Common myeloid progenitor, CD34-positive (primary cell): ENCODE data around the gene ITGAD.

Experiments
- CTCF ChIA-PET: fragments of 350-600 bp; sonication (Branson Sonifier 250); formaldehyde crosslinking; loops from one replicate; lab custom pipeline; 2021; ENCODE audit warnings: antibody characterized with exemption; lab: Charles Lee
- POLR2A ChIA-PET: fragments of 350-600 bp; sonication (Branson Sonifier 250); formaldehyde crosslinking; loops from one replicate; lab custom pipeline; 2021; ENCODE audit warnings: antibody characterized with exemption; lab: Charles Lee
- DNase-seq, 3 donors: peaks; one replicate each; pipeline versions ENCODE4 v3.0.0 to v3.0.0-alpha.2; 2013
- H3K27ac ChIP-seq, 2 experiments: 1 replicate in 1 of 2; 2 replicates in 1 of 2; pipeline ENCODE4 v1.7.0; 2013; ENCODE audit warnings: inconsistent platforms in 2 of 2, low read length in 2 of 2, mild to moderate bottlenecking in 2 of 2, low read depth in 1 of 2, moderate library complexity in 1 of 2; ENCODE audit not compliant: severe bottlenecking in 2 of 2, insufficient read depth in 1 of 2, poor library complexity in 1 of 2
- H3K27me3 ChIP-seq, 5 experiments: replicated peaks in 2 of 5; 1 replicate in 3 of 5; 2 replicates in 2 of 5; pipeline versions ENCODE4 v1.6.1 to v1.7.0; 2013; ENCODE audit warnings: low read length in 4 of 5, mild to moderate bottlenecking in 2 of 5, moderate library complexity in 2 of 5, inconsistent platforms in 1 of 5; ENCODE audit not compliant: insufficient read depth in 5 of 5, control insufficient read depth in 4 of 5
- H3K36me3 ChIP-seq, 4 experiments: 1 replicate in 2 of 4; 2 replicates in 2 of 4; pipeline versions ENCODE4 v1.6.1 to v1.7.0; 2013; ENCODE audit warnings: low read length in 3 of 4, control low read depth in 1 of 4, mild to moderate bottlenecking in 1 of 4; ENCODE audit not compliant: control insufficient read depth in 4 of 4, insufficient read depth in 4 of 4
- H3K4me1 ChIP-seq, 4 experiments: 1 replicate in 3 of 4; 2 replicates in 1 of 4; pipeline versions ENCODE4 v1.6.1 to v1.7.1; 2013; ENCODE audit warnings: low read length in 3 of 4, mild to moderate bottlenecking in 3 of 4, control low read depth in 1 of 4, inconsistent platforms in 1 of 4, moderate library complexity in 1 of 4; ENCODE audit not compliant: control insufficient read depth in 4 of 4, insufficient read depth in 4 of 4; ENCODE audit errors: control extremely low read depth in 1 of 4
- H3K4me3 ChIP-seq, 7 experiments: 1 replicate in 4 of 7; 2 replicates in 3 of 7; pipeline versions ENCODE4 v1.5.1 to v1.7.0; 2013; ENCODE audit warnings: mild to moderate bottlenecking in 7 of 7, low read length in 6 of 7, moderate library complexity in 6 of 7, inconsistent platforms in 2 of 7, low read depth in 2 of 7, control low read depth in 1 of 7; ENCODE audit not compliant: insufficient read depth in 4 of 7, control insufficient read depth in 1 of 7; ENCODE audit errors: extremely low read depth in 1 of 7
- H3K9me3 ChIP-seq, 5 experiments: 1 replicate in 4 of 5; 2 replicates in 1 of 5; pipeline versions ENCODE4 v1.6.1 to v1.7.1; 2013; ENCODE audit warnings: low read length in 4 of 5, mild to moderate bottlenecking in 2 of 5, inconsistent platforms in 1 of 5, low read depth in 1 of 5, moderate library complexity in 1 of 5; ENCODE audit not compliant: control insufficient read depth in 4 of 5, insufficient read depth in 2 of 5; ENCODE audit errors: control extremely low read depth in 1 of 5
- WGBS: methylation state at CpG from one replicate; pipeline ENCODE4 v1.1.5; 2013; ENCODE audit not compliant: insufficient coverage; 5-methylcytosine and 5-hydroxymethylcytosine counted together

Gene ITGAD

GRCh38 chr16:31458073-31458843 lies 65.1 kb downstream of the ITGAD start:
- under 1% methylated on average over 40 of the region's 42 CpGs for WGBS
- CTCF ChIA-PET = interaction anchor here (0.6 to 5.7 kb wide), 13 partner anchors 9 to 411 kb away, joined by 3 to 36 read pairs (median 5); partner anchors contain the start of genes SLC5A2, TGFB1I1 and ZNF843
- peak; percentile 61 to 94 (median 92) for DNase-seq
- Histone ChIP-seq H3K36me3 (peaks cover 2 to 31% (median 18%) of the 10 kb centered on the region in 4 experiments), H3K9me3 (no peaks in the 10 kb centered on the region), H3K4me1 (peaks cover 2 to 67% (median 56%) of the 10 kb centered on the region in 4 experiments), H3K4me3 (peak overlapping the region; percentile 66 to 90 (median 86)), H3K27me3 (no peaks in the 10 kb centered on the region), H3K27ac (peak overlapping the region; percentile 97 to 98)
- POLR2A ChIA-PET = interaction anchor here (0.5 to 2.5 kb wide), 13 partner anchors 8 to 501 kb away, joined by 3 to 7 read pairs (median 4); partner anchors contain the start of genes FUS, RUSF1, SETD1A and ZNF267

DNA sequence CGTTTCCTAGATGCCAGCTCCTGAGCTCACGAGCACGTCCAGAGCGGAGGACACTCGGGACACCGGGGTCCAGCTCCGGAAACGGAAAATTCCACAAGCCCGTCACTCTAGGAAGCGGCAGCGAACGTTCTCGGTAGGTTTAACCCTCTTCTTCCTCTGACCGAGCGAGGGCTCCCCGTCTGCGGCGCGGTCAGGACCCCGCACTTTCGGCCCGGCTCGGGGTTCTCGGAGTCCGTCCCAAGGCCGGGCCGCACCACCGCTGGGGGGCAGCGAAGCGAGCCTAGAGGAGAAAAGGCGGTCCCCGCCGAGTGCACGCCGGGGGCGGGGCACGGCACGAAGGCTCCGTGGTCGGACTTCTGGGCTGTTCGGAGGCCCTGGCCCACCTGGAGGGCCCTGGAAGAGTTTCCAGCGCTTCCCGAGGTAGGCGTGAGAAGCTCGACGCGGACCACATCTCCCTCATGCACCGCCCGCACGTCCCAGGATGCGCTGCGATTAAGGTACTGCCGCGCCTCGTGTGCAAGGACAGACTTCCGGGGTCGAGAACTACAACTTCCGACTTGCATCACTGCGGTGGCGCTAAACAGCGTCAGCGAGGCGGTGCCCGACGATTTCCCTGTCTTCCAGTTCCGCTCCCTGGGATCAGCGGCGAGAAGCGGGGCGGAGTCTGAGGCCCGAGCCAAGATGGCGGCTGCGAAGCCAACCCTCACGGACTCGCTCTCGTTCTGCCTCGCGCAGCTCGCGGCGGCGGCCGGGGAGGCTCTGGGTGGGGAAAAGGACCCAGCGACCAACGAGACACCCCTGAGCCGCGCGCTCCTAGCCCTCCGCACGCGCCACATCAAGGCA lies 65.9 kb downstream of the ITGAD start, which contains the start of gene ARMC5:
Gene ARMC5 (plus strand): TSS at position 658 of the 843 bp plus-strand sequence. CDS start 24 bp downstream, at position 682.
- Histone ChIP-seq H3K4me3 (peak within 1 kb of the TSS; percentile 66 to 90 (median 86)), H3K9me3 (no peaks in the 10 kb centered on the region), H3K27ac (peak within 1 kb of the TSS; percentile 97 to 98), H3K36me3 (peaks cover 2 to 37% (median 26%) of the 10 kb centered on the region in 4 experiments), H3K27me3 (no peaks in the 10 kb centered on the region), H3K4me1 (peaks cover 2 to 59% (median 50%) of the 10 kb centered on the region in 4 experiments)
- ChIA-PET CTCF (interaction anchor here (0.6 to 5.7 kb wide), 11 partner anchors 9 to 410 kb away, joined by 4 to 36 read pairs (median 10); partner anchors contain the start of genes SLC5A2 and ZNF843), POLR2A (interaction anchor here (0.6 to 2.5 kb wide), 10 partner anchors 16 to 501 kb away, joined by 3 to 7 read pairs (median 4); partner anchors contain the start of genes HSD3B7, RUSF1, SETD1A and ZNF843)
- peak; percentile 98 to 99 (median 99) for DNase-seq
- WGBS = 0% methylated on average over 89 of the region's 91 CpGs

GRCh38 chr16:31459687-31460581 lies 66.8 kb downstream of the ITGAD start:
- peak overlapping the region; percentile 66 to 90 (median 86) for H3K4me3 ChIP-seq
- no peaks in the 10 kb centered on the region for H3K9me3 ChIP-seq
- WGBS = 6% methylated on average over 39 of the region's 61 CpGs
- peak; percentile 98 to 99 (median 99) for DNase-seq
- H3K4me1 ChIP-seq = peaks cover 2 to 53% (median 48%) of the 10 kb centered on the region in 4 experiments
- peaks cover 5 to 46% (median 32%) of the 10 kb centered on the region in 4 experiments for H3K36me3 ChIP-seq
- POLR2A ChIA-PET = interaction anchor here (0.6 to 2.5 kb wide), 7 partner anchors 17 to 475 kb away, joined by 3 to 6 read pairs (median 4); partner anchors contain the start of genes HSD3B7 and RUSF1
- CTCF ChIA-PET = interaction anchor here (0.9 to 5.7 kb wide), 21 partner anchors 8 to 409 kb away, joined by 3 to 28 read pairs (median 4); partner anchors contain the start of gene ZNF843
- peak overlapping the region; percentile 97 to 98 for H3K27ac ChIP-seq
- H3K27me3 ChIP-seq = no peaks in the 10 kb centered on the region

DNA sequence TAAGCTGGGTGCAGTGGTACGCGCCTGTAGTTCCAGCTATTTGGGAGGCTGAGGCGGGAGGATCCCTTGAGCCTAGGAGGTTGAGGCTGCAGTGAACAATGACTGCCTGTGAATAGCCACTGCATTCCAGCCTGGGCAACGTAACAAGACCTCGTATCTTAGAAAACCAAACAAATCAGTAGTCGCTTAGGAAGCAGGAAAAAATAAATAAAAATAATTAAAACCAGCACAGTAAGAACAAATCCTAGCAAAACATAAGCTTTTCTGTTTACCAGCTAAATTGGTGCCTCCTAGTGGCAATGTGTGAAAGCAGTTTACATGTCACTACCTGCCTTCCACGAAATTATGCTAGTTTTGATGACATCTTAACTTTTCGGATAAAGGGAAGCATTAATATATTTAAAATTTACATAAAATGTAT lies 67.5 kb downstream of the ITGAD start:
- WGBS = 88% methylated on average over 3 of the region's 8 CpGs
- Histone ChIP-seq H3K9me3 (no peaks in the 10 kb centered on the region), H3K36me3 (peaks cover 5 to 48% (median 34%) of the 10 kb centered on the region in 4 experiments), H3K4me3 (peak overlapping the region in 5 of 7 experiments; percentile 68 to 85 (median 77)), H3K4me1 (peaks cover 2 to 52% (median 44%) of the 10 kb centered on the region in 4 experiments), H3K27me3 (no peaks in the 10 kb centered on the region), H3K27ac (peak overlapping the region in 1 of 2 experiments; percentile 98)
- ChIA-PET POLR2A (interaction anchor here (0.6 to 1.4 kb wide), 3 partner anchors 16 to 235 kb away, joined by 3 to 4 read pairs (median 4); no protein-coding TSS in a partner anchor), CTCF (interaction anchor here (0.9 to 5.7 kb wide), 21 partner anchors 9 to 408 kb away, joined by 3 to 28 read pairs (median 4); partner anchors contain the start of gene ZNF843)
- DNase-seq = peak; percentile 63 to 82 (median 82)

- peak overlapping the region in 1 of 2 experiments; percentile 33 for H3K27ac ChIP-seq
- CTCF ChIA-PET = interaction anchor here (0.9 to 5.7 kb wide), 18 partner anchors 9 to 247 kb away, joined by 3 to 28 read pairs (median 4); partner anchors contain the start of gene ZNF843
- POLR2A ChIA-PET = no interaction called here
- peaks cover 2 to 53% (median 41%) of the 10 kb centered on the region in 4 experiments for H3K4me1 ChIP-seq
- DNase-seq = no peak
- no peaks in the 10 kb centered on the region for H3K27me3 ChIP-seq
- peaks cover 5 to 54% (median 37%) of the 10 kb centered on the region in 4 experiments for H3K36me3 ChIP-seq
- H3K4me3 ChIP-seq = peak overlapping the region in 1 of 7 experiments; percentile 54
- WGBS = 92% methylated on average over 5 of the region's 10 CpGs
- H3K9me3 ChIP-seq = no peaks in the 10 kb centered on the region
Observed at GRCh38 chr16:31461201-31461920, 68.2 kb downstream of the ITGAD start.
